ENCODE data around the gene COLEC11. TPM values are rescaled to one million over a fixed set of nuclear protein-coding genes. Genes with fewer than 3 reads are reported as not detected.

COLEC11 gene
- total and polyA plus RNA-seq, 9 of the 15 experiments (the other 6 are each of a cell fraction or from before 2014, with no cell fraction given): 0.32 to 4.3 (median 1.8) TPM

DNA sequence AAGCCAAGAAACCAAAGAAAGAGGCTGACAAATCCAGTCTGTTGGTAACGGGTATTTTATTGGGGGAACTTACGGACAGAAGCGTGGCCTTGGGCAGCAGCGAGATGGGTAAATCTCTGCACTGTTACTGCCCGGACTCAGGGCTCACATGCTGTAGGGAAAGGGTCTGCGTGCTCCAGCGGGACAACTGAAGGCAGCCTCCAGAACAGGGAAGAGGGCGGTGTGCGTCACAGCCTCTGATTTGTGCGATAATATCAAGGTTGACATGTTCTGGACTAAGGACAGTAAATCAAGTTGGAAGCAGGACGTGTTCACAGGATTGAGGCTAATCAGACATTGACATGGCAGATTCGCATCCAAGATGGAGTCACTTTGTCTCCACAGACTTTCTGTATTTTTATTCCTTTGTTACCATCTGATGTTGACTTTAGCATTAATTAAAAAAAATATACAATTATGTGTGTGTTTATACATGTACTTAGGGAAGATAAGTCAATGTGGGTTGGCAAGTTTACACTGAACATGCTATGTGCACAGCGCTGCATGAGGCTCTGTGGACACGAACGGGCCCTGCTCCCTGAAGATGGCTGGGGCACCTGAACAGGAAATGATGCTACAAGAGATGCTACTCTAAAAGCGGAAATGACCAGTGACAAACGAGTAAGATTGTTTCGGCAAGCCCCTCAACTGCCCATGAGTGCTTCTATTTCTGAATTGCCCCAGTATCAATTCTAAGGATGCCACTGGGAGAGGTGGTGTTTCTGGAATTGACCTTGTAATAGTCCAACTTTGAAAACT, 85.8 kb downstream of the COLEC11 start:
- no TSS peak for BruUV-seq (replicated peaks)
- ChIA-PET POLR2A (no interaction called here), CTCF (ENCODE audit: low intra/inter-chr PET ratio) (no interaction called here)
- Histone ChIP-seq H3K27me3 (ENCODE audit: control insufficient read depth in 2 of 2, insufficient read depth in 2 of 2, low read length in 2 of 2) (peaks cover 15 to 49% of the 10 kb centered on the region in 2 experiments; a peak in 4 of 5 replicates), H3K9me3 (replicated peaks; ENCODE audit: control insufficient read depth, insufficient read depth, low read depth, low read length) (no peaks in the 10 kb centered on the region), H2AFZ (ENCODE audit: low read depth, low read length) (no peak overlapping the region), H3K4me2 (ENCODE audit: insufficient read depth, low read length) (no peak overlapping the region), H3K36me3 (ENCODE audit: control insufficient read depth, insufficient read depth, low read length) (no peaks in the 10 kb centered on the region), H4K20me1 (replicated peaks; ENCODE audit: control insufficient read depth, insufficient read depth, low read length) (no peaks in the 10 kb centered on the region), H3K9me1 (ENCODE audit: control insufficient read depth, insufficient read depth, low read length) (no peaks in the 10 kb centered on the region), H3K27ac (ENCODE audit: extremely low read depth, low read depth, low read length) (no peak overlapping the region), H3K9ac (ENCODE audit: insufficient read depth in 1 of 2, low read depth in 2 of 2, low read length in 2 of 2) (no peak overlapping the region), H3K79me2 (ENCODE audit: control insufficient read depth, insufficient read depth, low read length) (no peaks in the 10 kb centered on the region), H3K4me3 (no peak overlapping the region), H3K4me1 (replicated peaks in 1 of 2; ENCODE audit: control insufficient read depth in 2 of 2, insufficient read depth in 2 of 2, low read length in 2 of 2) (no peaks in the 10 kb centered on the region)
- DNase-seq (ENCODE audit: extremely low read depth in 1 of 4, low spot score in 3 of 4) (no peak), ATAC-seq (no peak), FAIRE-seq (no peak)
- intact Hi-C loops (cut with micrococcal nuclease) (no loop called here), in situ Hi-C loops (cut with MboI) (no loop called here)
- under 1% methylated on average over 18 of the region's 18 CpGs for WGBS (ENCODE audit: insufficient coverage, low coverage, missing lambda C conversion rate)
- TF ChIP-seq CXXC5 (CRISPR knock-in tag; IDR thresholded peaks at IDR 0.05) (no peak), ZNF384 (IDR thresholded peaks at IDR 0.05; ENCODE audit: low read depth, low read length) (no peak), ZNF3 (CRISPR knock-in tag; IDR thresholded peaks at IDR 0.05) (no peak), GABPA (tag; conservative IDR thresholded peaks at IDR 0.05; ENCODE audit: low read depth) (no peak), KDM2B (CRISPR knock-in tag; IDR thresholded peaks at IDR 0.05) (no peak), PKNOX1 (IDR thresholded peaks at IDR 0.05) (0 out of 2 replicates have a peak, but pooled peaks have one; percentile 11)
- TF ChIP-seq, protein P1, sequence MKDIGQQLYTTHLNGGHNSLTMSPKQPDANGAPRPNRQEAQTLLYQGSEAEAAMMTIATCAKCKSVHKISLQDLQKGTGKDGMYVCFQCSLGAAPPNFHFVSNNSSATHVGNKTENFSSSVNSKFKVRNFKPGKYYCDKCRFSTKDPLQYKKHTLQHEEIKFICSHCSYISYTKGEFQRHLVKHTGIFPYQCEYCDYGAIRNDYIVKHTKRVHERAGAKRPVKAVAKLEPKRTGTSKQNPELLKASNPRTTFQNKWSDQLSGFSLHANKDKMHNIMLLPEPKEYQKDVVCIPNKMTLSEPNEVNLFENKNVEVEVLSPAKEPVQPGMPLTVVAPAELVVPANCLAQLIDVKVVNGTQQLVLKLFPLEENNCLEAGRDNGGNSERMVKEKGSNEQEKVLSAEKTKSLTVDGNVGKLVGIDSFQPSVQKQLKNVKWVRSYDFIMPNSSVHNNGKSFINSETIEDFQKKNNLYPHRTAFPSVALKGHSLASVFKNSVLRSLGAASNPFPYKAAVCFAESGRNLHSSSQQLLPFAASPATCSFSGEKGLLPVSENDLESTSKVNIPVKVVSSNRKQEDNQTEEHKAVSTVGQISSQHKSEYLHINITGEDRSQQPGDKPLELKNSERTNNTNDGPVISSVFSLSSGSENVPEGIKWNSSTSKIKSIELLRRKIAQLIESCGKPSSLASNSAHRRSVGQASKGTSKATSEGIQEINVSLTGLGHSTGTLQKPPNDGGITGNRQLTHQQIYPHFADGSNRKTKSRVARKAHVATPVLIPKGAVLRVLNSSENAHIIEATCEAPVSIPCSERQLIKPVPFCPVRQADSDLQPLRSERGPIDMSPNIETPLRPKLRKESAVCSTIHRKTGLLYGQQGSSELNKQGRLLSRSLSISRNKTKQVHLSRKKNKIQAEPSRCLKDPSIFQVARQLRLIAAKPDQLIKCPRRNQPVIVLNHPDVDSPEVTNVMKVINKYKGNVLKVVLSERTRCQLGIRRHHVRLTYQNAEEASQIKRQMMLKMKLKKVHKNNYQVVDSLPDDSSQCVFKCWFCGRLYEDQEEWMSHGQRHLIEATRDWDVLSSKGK (CRISPR knock-in tag; IDR thresholded peaks at IDR 0.05): no peak
